Pancreas (tissue), 10 donors: ENCODE results near the gene SKIC2. TPM values are rescaled to one million over a fixed set of nuclear protein-coding genes. Genes with fewer than 3 reads are reported as not detected.

Experiments
- ATAC-seq, 4 donors: fragments of 200-7000 bp; cut with Tn5 transposase; one replicate each; pipeline versions ENCODE4 v1.8.0 to v1.9.1; 2020; ENCODE audit warnings: mild to moderate bottlenecking in 4 of 4, moderate library complexity in 4 of 4
- DNase-seq, 6 donors: peaks; one replicate each; pipeline ENCODE4 v3.0.0-alpha.2; 2020
- FAIRE-seq: peaks from 2 replicates; lab custom pipeline; 2012; peaks lifted over from hg19 to GRCh38; lab: Jason Lieb, UNC
- H3K27ac ChIP-seq, 4 donors: fragments of 200-600 bp; sonication (generic); 1 replicate in 3 of 4; 2 replicates in 1 of 4; pipeline versions ENCODE4 v1.5.0 to v1.8.0; 2020
- H3K27me3 ChIP-seq, 4 donors: fragments of 200-600 bp; one replicate each; pipeline ENCODE4 v1.8.0; 2021
- H3K36me3 ChIP-seq, 3 donors: fragments of 200-600 bp; sonication (generic) in 1 of 3; one replicate each; pipeline versions ENCODE4 v1.5.0 to v1.8.0; 2020 to 2021
- H3K4me1 ChIP-seq, 3 donors: fragments of 200-600 bp; one replicate each; pipeline ENCODE4 v1.8.0; 2021
- H3K4me3 ChIP-seq, 4 donors: fragments of 200-600 bp; sonication (generic) in 2 of 4; one replicate each; pipeline versions ENCODE4 v1.5.0 to v1.8.0; 2020 to 2021
- H3K9me3 ChIP-seq, 4 donors: fragments of 200-600 bp; one replicate each; pipeline ENCODE4 v1.8.0; 2021
- whole genome bisulfite sequencing, 2 donors: extraction: QIAGEN DNeasy Blood & Tissue Kit; methylation state at CpG; one replicate each; pipeline ENCODE4 v1.1.7; 2013; 5-methylcytosine and 5-hydroxymethylcytosine counted together
- intact Hi-C, 3 donors: fragments of 100-400 bp; cut with DNase I; formaldehyde crosslinking; loops; one replicate each; pipeline versions ENCODE4 v1.11.1 to v1.14.2; 2022
- polyA plus RNA-seq, 2 donors: library from polyadenylated mRNA; stranded (reverse); fragments of 200-250 nt; gene quantifications; one replicate each; pipeline ENCODE4 v1.2.3, GENCODE V29; 2013
- total RNA-seq, 6 donors: library from RNA; stranded (reverse); fragmentation: NEBNext Ultra II Directional in 4 of 6; extraction: Animal tissue kit (Norgen Biotek cat#: 25700) in 4 of 6; gene quantifications; one replicate each; pipeline versions ENCODE4 v1.2.1 to v1.2.4, GENCODE V29; 2021 to 2023
- TF ChIP-seq, protein P1 (sequence below), 4 donors: fragments of 200-600 bp; sonication (generic) in 3 of 4; IDR thresholded peaks; one replicate each; pipeline versions ENCODE4 v1.5.0 to v1.8.0; 2021; ENCODE audit warnings: antibody characterized with exemption in 4 of 4
- donor health status: healthy with polysubstance abuse.
- donor health status: DM: no; HTN: no; CAD: no; lungs with moderate emphysema.
- donor health status: DM: no; HTN: no; CAD: no.
- donor health status: control.
- donor health status: control.
- donor health status: Bipolar disorder and iron deficiency.
- donor health status: DM: yes; HTN: yes; CAD: no.
- donor health status: DM: no; HTN: no; CAD: no.
- donor health status: DM: no; HTN: no; CAD: no.
- donor health status: DM: yes; HTN: yes; CAD: no.

Gene SKIC2
- total and polyA plus RNA-seq, 8 donors = 21.4 to 163 (median 30.3) TPM

DNA sequence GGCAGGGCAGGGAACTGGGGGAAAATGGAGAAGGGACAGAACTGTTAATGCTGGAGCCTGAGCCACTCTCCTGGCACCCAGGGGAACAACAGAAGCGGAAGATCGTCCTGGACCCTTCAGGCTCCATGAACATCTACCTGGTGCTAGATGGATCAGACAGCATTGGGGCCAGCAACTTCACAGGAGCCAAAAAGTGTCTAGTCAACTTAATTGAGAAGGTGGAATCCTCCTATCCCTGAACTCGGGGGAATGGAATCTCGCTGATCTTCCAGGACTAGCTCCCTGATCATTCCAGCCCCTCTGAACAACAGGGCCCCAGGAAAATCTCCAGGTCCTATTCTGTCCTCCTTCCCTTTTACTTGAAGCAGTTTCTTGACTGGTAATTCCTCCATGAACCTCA, 11.1 kb upstream of the SKIC2 start:
- H3K4me1 ChIP-seq = peaks cover 0 to 9% (median 0%) of the 10 kb centered on the region in 3 donors
- intact Hi-C loops = no loop called here
- H3K9me3 ChIP-seq = no peaks in the 10 kb centered on the region
- H3K27ac ChIP-seq = no peak overlapping the region
- H3K27me3 ChIP-seq = no peaks in the 10 kb centered on the region
- H3K36me3 ChIP-seq = peaks cover 0 to 4% (median 3%) of the 10 kb centered on the region in 3 donors
- ATAC-seq (no peak), FAIRE-seq (no peak), DNase-seq (no peak)
- H3K4me3 ChIP-seq = no peak overlapping the region
- WGBS, 2 donors = 52 to 75% methylated on average over 4 of the region's 4 CpGs
- TF ChIP-seq, protein P1, sequence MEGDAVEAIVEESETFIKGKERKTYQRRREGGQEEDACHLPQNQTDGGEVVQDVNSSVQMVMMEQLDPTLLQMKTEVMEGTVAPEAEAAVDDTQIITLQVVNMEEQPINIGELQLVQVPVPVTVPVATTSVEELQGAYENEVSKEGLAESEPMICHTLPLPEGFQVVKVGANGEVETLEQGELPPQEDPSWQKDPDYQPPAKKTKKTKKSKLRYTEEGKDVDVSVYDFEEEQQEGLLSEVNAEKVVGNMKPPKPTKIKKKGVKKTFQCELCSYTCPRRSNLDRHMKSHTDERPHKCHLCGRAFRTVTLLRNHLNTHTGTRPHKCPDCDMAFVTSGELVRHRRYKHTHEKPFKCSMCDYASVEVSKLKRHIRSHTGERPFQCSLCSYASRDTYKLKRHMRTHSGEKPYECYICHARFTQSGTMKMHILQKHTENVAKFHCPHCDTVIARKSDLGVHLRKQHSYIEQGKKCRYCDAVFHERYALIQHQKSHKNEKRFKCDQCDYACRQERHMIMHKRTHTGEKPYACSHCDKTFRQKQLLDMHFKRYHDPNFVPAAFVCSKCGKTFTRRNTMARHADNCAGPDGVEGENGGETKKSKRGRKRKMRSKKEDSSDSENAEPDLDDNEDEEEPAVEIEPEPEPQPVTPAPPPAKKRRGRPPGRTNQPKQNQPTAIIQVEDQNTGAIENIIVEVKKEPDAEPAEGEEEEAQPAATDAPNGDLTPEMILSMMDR (IDR thresholded peaks at IDR 0.05) = no peak

- Histone ChIP-seq H3K9me3 (no peaks in the 10 kb centered on the region), H3K4me3 (no peak overlapping the region), H3K27ac (no peak overlapping the region), H3K27me3 (no peaks in the 10 kb centered on the region), H3K36me3 (peaks cover 0 to 8% (median 3%) of the 10 kb centered on the region in 3 donors), H3K4me1 (peaks cover 0 to 9% (median 0%) of the 10 kb centered on the region in 3 donors)
- ATAC-seq = no peak
- intact Hi-C loops = no loop called here
- TF ChIP-seq, protein P1 (IDR thresholded peaks at IDR 0.05) = no peak
- no peak for DNase-seq
- no peak for FAIRE-seq
- WGBS, 2 donors = 53 to 55% methylated on average over 5 of the region's 5 CpGs
Observed at GRCh38 chr6:31948306-31948705, 10.7 kb upstream of the SKIC2 start.

- intact Hi-C loops = no loop called here
- FAIRE-seq (no peak), ATAC-seq (no peak), DNase-seq (no peak)
- TF ChIP-seq, protein P1 (IDR thresholded peaks at IDR 0.05) = no peak
- Histone ChIP-seq H3K4me1 (peaks cover 0 to 9% (median 0%) of the 10 kb centered on the region in 3 donors), H3K4me3 (no peak overlapping the region), H3K9me3 (no peaks in the 10 kb centered on the region), H3K27me3 (no peaks in the 10 kb centered on the region), H3K27ac (no peak overlapping the region), H3K36me3 (peaks cover 0 to 14% (median 5%) of the 10 kb centered on the region in 3 donors)
- WGBS, 2 donors = 72 to 79% methylated on average over 6 of the region's 6 CpGs
Observed at GRCh38 chr6:31948753-31949413, 10.1 kb upstream of the SKIC2 start.

DNA sequence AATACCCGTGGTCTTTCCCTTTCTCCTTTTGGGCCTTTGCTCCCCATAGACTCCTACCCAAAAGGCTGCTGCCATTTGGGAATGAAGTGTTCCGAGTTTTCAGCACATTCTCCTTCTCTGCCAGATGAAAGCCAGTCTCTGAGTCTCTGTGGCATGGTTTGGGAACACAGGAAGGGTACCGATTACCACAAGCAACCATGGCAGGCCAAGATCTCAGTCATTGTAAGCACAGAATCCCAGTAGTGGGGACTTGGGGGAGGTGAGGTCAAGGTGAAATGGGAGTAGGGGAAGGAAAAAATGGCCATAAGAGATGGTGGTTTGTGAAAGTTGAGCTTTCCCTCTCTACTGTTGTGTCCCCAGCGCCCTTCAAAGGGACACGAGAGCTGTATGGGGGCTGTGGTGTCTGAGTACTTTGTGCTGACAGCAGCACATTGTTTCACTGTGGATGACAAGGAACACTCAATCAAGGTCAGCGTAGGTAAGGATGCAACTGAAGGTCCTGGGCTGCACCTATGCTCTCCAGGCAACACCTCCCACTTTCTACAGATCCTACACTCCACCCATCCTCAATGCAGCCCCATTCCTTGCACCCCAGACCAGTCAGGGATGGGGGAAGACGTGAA, 8.9 kb upstream of the SKIC2 start:
- TF ChIP-seq, protein P1 (IDR thresholded peaks at IDR 0.05) = no peak
- ATAC-seq (no peak), FAIRE-seq (no peak), DNase-seq (no peak)
- H3K4me3 ChIP-seq = no peak overlapping the region
- no peaks in the 10 kb centered on the region for H3K27me3 ChIP-seq
- no peak overlapping the region for H3K27ac ChIP-seq
- peaks cover 0 to 26% (median 12%) of the 10 kb centered on the region in 3 donors for H3K36me3 ChIP-seq
- WGBS, 2 donors = 77% methylated on average over 7 of the region's 7 CpGs
- no peaks in the 10 kb centered on the region for H3K9me3 ChIP-seq
- intact Hi-C loops = loop anchor here in 2 of 3 donors (10.0 kb wide), 1 partner anchor 45 kb away; the partner anchor contains the start of gene ZBTB12 (in 2 of the 2)
- peaks cover 0 to 5% (median 0%) of the 10 kb centered on the region in 3 donors for H3K4me1 ChIP-seq
